GM18858 (cell line): ENCODE data around the gene ABI1.
"Not testable (repeated sequence)": the region's sequence is repeated elsewhere in the genome, so short reads cannot be mapped to it uniquely, and the experiment has no call there.

Experiments used
- ATAC-seq: cut with Tn5 transposase; IDR thresholded peaks from one replicate; pipeline ENCODE4 v1.9.1; 2021; ENCODE audit not compliant: unreplicated experiment

ABI1 gene

GRCh38 chr10:26860443-26861204, at the start of gene ABI1:
Gene ABI1, minus strand, starts transcription at chr10:26860958. Its CDS starts 95 bp downstream, at chr10:26860863.
- peak; percentile 40 for ATAC-seq

GRCh38 chr10:26909753-26910152, 49.0 kb upstream of the ABI1 start:
- ATAC-seq = no peak

- ATAC-seq = not testable (repeated sequence)
Measured at GRCh38 chr10:26905253-26905781, 44.6 kb upstream of the ABI1 start.

GRCh38 chr10:26903431-26904217, 42.9 kb upstream of the ABI1 start:
- ATAC-seq = no peak

- not testable (repeated sequence) for ATAC-seq
Measured at GRCh38 chr10:26892306-26892923, 31.7 kb upstream of the ABI1 start.

- no peak for ATAC-seq
Measured at GRCh38 chr10:26890956-26891355, 30.2 kb upstream of the ABI1 start.

- no peak for ATAC-seq
Measured at GRCh38 chr10:26887611-26888215, 27.0 kb upstream of the ABI1 start.

GRCh38 chr10:26881600-26882331, 21.0 kb upstream of the ABI1 start:
- peak; percentile 73 for ATAC-seq

- no peak for ATAC-seq
Measured at GRCh38 chr10:26879744-26880143, 19.0 kb upstream of the ABI1 start.

- ATAC-seq = no peak
Measured at GRCh38 chr10:26870766-26871165, 10.0 kb upstream of the ABI1 start.

GRCh38 chr10:26869528-26869927, 8.8 kb upstream of the ABI1 start:
- ATAC-seq = no peak

GRCh38 chr10:26863351-26864076, 2.8 kb upstream of the ABI1 start:
- no peak for ATAC-seq

GRCh38 chr10:26861205-26861998, 644 bp upstream of the ABI1 start:
- no peak for ATAC-seq

GRCh38 chr10:26860102-26860442, 686 bp downstream of the ABI1 start:
- peak; percentile 7 for ATAC-seq

- ATAC-seq = no peak
Measured at GRCh38 chr10:26859241-26860101, 1.3 kb downstream of the ABI1 start.

- ATAC-seq = no peak
Measured at GRCh38 chr10:26858707-26859034, 2.1 kb downstream of the ABI1 start.

GRCh38 chr10:26857991-26858706, 2.6 kb downstream of the ABI1 start:
- peak; percentile 31 for ATAC-seq

- peak; percentile 10 for ATAC-seq
Measured at GRCh38 chr10:26857553-26857952, 3.2 kb downstream of the ABI1 start.
